ENCODE results near the gene LCN15. TPM values are rescaled to one million over a fixed set of nuclear protein-coding genes. Genes with fewer than 3 reads are reported as not detected.

LCN15 gene
- total and polyA plus RNA-seq, 2 of the 13 experiments (the other 11 are each of a cell fraction or from before 2014, with no cell fraction given), result 1.3 to 53.7 TPM

- TF ChIP-seq SNAPC4 (CRISPR knock-in tag; IDR thresholded peaks at IDR 0.05) (no peak), ATF5 (CRISPR knock-in tag; IDR thresholded peaks at IDR 0.05; ENCODE audit: low read depth) (no peak), RAD21 (CRISPR knock-in tag; IDR thresholded peaks at IDR 0.05) (no peak), ZHX2 (IDR thresholded peaks at IDR 0.05; ENCODE audit: low read depth) (no peak), ZHX2 (CRISPR knock-in tag; IDR thresholded peaks at IDR 0.05; ENCODE audit: borderline replicate concordance) (no peak), HMGXB3 (CRISPR knock-in tag; IDR thresholded peaks at IDR 0.05; ENCODE audit: borderline replicate concordance) (no peak), ZNF788 (CRISPR knock-in tag; IDR thresholded peaks at IDR 0.05; ENCODE audit: borderline replicate concordance) (peak; percentile 30; the same call in 1 of the 2 replicates), CERS6 (CRISPR knock-in tag; IDR thresholded peaks at IDR 0.05) (0 out of 2 replicates have a peak, but pooled peaks have one; percentile 33), ZNF33A (CRISPR knock-in tag; IDR thresholded peaks at IDR 0.05; ENCODE audit: borderline replicate concordance) (0 out of 2 replicates have a peak, but pooled peaks have one; percentile 21), ZNF337 (CRISPR knock-in tag; IDR thresholded peaks at IDR 0.05; ENCODE audit: borderline replicate concordance, low read depth) (0 out of 2 replicates have a peak, but pooled peaks have one; percentile 16)
These were observed 30.1 kb upstream of the LCN15 start (continued) for GRCh38 chr9:136794281-136794999.
